Measurements from ENCODE around the gene CLIP1.

DNA sequence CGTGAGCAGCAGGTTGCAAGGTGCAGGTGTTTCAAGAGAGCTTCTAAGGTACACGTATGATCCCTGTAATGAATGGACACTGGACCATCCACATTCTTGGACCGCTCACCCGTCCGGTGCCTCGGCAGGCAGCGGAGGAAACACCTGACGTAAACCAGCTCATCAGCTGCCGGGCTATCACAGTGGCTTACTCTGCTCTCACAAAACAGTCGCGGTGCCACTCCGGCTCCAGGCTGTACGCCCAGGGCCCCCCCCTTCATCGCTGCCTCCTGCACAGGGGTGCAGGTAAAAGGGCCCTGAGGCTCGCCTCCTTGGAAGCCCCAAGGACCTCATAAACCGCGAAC, 156.6 kb downstream of the CLIP1 start:
- TF ChIP-seq POLR2A (IDR thresholded peaks at IDR 0.05): no peak
- TF ChIP-seq, protein P1, sequence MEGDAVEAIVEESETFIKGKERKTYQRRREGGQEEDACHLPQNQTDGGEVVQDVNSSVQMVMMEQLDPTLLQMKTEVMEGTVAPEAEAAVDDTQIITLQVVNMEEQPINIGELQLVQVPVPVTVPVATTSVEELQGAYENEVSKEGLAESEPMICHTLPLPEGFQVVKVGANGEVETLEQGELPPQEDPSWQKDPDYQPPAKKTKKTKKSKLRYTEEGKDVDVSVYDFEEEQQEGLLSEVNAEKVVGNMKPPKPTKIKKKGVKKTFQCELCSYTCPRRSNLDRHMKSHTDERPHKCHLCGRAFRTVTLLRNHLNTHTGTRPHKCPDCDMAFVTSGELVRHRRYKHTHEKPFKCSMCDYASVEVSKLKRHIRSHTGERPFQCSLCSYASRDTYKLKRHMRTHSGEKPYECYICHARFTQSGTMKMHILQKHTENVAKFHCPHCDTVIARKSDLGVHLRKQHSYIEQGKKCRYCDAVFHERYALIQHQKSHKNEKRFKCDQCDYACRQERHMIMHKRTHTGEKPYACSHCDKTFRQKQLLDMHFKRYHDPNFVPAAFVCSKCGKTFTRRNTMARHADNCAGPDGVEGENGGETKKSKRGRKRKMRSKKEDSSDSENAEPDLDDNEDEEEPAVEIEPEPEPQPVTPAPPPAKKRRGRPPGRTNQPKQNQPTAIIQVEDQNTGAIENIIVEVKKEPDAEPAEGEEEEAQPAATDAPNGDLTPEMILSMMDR (IDR thresholded peaks at IDR 0.05 in 4 of 5, conservative IDR thresholded peaks at IDR 0.05 in 1 of 5): no peak

All from gastrocnemius medialis (tissue), 4 donors.